MCF 10A (cell line): ENCODE measurements around the gene VWF. TPM values are rescaled to one million over a fixed set of nuclear protein-coding genes. Genes with fewer than 3 reads are reported as not detected.
"Not testable (repeated sequence)": the region's sequence is repeated elsewhere in the genome, so short reads cannot be mapped to it uniquely, and the experiment has no call there.

Experiments used
- BruUV-seq: library from RNA; stranded (reverse); fragments of 400-500 nt; replicated peaks from 2 replicates; lab custom pipeline; 2021; lab: Mats Ljungman, UMichigan
- CTCF ChIA-PET: fragments of 300-600 bp; sonication (Branson Sonifier 250); formaldehyde crosslinking; extraction: SDS; loops from one replicate; lab custom pipeline; 2021; ENCODE audit warnings: antibody characterized with exemption, inconsistent platforms; lab: Yijun Ruan, JAX
- POLR2A ChIA-PET: fragments of 300-600, 350-650 bp; sonication (Branson Sonifier 250); formaldehyde crosslinking; extraction: SDS; loops from one replicate; lab custom pipeline; 2020; ENCODE audit warnings: antibody characterized with exemption, inconsistent platforms; lab: Yijun Ruan, JAX
- DNase-seq: peaks from one replicate; pipeline ENCODE4 v3.0.0-alpha.2; 2018; ENCODE audit not compliant: unreplicated experiment
- H3K27ac Mint-ChIP-seq: one replicate; pipeline ENCODE4 v1.8.0; 2022; ENCODE audit warnings: mild to moderate bottlenecking, low read depth, mixed read lengths; ENCODE audit not compliant: unreplicated experiment
- H3K27me3 Mint-ChIP-seq: one replicate; pipeline ENCODE4 v1.8.0; 2022; ENCODE audit warnings: mixed read lengths; ENCODE audit not compliant: insufficient read depth, unreplicated experiment
- H3K36me3 Mint-ChIP-seq: one replicate; pipeline ENCODE4 v1.8.0; 2022; ENCODE audit warnings: mild to moderate bottlenecking, moderate library complexity, mixed read lengths; ENCODE audit not compliant: insufficient read depth, unreplicated experiment
- H3K4me1 Mint-ChIP-seq: one replicate; pipeline ENCODE4 v1.8.0; 2022; ENCODE audit warnings: mixed read lengths; ENCODE audit not compliant: insufficient read depth, unreplicated experiment
- H3K4me3 Mint-ChIP-seq: one replicate; pipeline ENCODE4 v1.8.0; 2022; ENCODE audit warnings: mild to moderate bottlenecking, moderate library complexity, mixed read lengths; ENCODE audit not compliant: unreplicated experiment
- H3K9me3 Mint-ChIP-seq: one replicate; pipeline ENCODE4 v1.8.0; 2022; ENCODE audit warnings: mixed read lengths; ENCODE audit not compliant: unreplicated experiment
- intact Hi-C: fragments of 100-400 bp; cut with micrococcal nuclease; formaldehyde crosslinking; loops from 2 replicates; pipeline ENCODE4 v1.14.1; 2022
- total RNA-seq: library from RNA; stranded (reverse); gene quantifications from 2 replicates; pipeline ENCODE4 v1.2.3, GENCODE V29; 2022
- TF ChIP-seq, protein P1 (sequence below): fragments of 200-600 bp; IDR thresholded peaks from one replicate; pipeline ENCODE4 v1.8.0; 2022; ENCODE audit warnings: antibody characterized with exemption, mild to moderate bottlenecking; ENCODE audit not compliant: unreplicated experiment

Gene VWF
- total RNA-seq, 1 experiment from 2014 or later: not detected

DNA sequence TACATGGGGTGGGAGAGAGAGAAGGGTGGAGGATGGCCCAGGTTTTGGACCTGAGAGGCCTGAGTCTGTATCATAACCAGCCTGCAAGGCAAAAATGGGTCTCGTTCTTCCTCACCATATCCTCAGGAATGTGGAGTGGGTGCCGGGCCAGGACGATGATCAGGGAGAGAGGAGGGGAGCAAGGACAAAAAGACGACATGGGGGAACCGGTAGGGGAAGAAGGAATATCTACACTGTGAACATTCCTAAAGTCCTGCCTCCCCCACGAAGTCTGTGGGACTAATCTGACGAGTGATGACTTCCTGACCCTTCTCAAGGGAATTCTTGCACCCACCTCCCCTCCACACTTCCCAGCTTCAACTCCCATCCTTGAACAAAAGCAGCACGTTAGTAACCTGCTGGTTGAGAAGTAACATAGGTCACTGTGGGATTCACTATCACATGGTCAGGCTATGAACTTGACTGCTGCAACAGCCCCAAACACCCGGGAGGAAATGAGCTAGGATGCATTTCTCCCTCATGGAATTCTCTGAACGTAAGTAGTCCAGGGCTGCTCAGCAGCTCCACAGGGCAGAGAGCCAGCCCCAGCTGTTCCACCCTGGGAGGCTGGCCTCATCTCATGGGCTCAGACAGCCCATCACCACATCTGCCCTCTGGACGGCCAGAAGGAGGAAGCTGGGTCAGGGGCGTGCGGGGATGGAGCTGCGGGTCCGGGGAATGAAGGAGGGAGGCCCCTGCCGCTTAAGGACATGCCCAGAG, 36.8 kb upstream of the VWF start:
- no peaks in the 10 kb centered on the region for H3K27me3 Mint-ChIP-seq
- BruUV-seq: no TSS peak
- H3K36me3 Mint-ChIP-seq: no peaks in the 10 kb centered on the region
- CTCF ChIA-PET: interaction anchor here (0.5 to 1.6 kb wide), 5 partner anchors 23 to 172 kb away, joined by 3 to 6 read pairs (median 3); no protein-coding TSS in a partner anchor
- POLR2A ChIA-PET: no interaction called here
- no peak overlapping the region for H3K4me3 Mint-ChIP-seq
- no peak for DNase-seq
- TF ChIP-seq, protein P1, sequence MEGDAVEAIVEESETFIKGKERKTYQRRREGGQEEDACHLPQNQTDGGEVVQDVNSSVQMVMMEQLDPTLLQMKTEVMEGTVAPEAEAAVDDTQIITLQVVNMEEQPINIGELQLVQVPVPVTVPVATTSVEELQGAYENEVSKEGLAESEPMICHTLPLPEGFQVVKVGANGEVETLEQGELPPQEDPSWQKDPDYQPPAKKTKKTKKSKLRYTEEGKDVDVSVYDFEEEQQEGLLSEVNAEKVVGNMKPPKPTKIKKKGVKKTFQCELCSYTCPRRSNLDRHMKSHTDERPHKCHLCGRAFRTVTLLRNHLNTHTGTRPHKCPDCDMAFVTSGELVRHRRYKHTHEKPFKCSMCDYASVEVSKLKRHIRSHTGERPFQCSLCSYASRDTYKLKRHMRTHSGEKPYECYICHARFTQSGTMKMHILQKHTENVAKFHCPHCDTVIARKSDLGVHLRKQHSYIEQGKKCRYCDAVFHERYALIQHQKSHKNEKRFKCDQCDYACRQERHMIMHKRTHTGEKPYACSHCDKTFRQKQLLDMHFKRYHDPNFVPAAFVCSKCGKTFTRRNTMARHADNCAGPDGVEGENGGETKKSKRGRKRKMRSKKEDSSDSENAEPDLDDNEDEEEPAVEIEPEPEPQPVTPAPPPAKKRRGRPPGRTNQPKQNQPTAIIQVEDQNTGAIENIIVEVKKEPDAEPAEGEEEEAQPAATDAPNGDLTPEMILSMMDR: no peak
- intact Hi-C loops: no loop called here
- no peaks in the 10 kb centered on the region for H3K9me3 Mint-ChIP-seq
- no peak overlapping the region for H3K27ac Mint-ChIP-seq
- no peaks in the 10 kb centered on the region for H3K4me1 Mint-ChIP-seq

DNA sequence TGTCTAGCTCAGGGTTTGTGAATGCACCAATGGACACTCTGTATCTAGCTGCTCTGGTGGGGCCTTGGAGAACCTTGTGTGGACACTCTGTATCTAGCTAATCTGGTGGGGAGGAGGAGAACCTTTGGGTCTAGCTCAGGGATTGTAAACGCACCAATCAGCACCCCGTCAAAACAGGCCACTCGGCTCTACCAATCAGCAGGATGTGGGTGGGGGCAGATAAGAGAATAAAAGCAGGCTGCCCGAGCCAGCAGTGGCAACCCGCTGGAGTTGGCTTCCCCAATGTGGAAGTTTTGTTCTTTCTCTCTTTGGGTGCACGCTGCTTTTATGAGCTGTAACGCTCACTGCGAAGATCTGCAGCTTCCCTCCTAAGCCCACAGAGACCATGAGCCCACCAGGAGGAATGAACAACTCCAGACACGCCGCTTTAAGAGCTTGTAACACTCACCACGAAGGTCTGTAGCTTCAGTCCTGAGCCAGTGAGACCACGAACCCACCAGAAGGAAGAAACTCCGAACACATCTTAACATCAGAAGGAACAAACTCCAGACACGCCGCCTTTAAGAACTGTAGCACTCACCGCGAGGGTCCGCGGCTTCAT, 35.7 kb upstream of the VWF start:
- ChIA-PET POLR2A (interaction anchor here (0.7 kb wide), 2 partner anchors 58 to 166 kb away, joined by 3 read pairs; no protein-coding TSS in a partner anchor), CTCF (interaction anchor here (1.1 kb wide), 2 partner anchors 35 to 120 kb away, joined by 3 to 6 read pairs; no protein-coding TSS in a partner anchor)
- BruUV-seq, H3K4me1 Mint-ChIP-seq, intact Hi-C loops, H3K4me3 Mint-ChIP-seq, DNase-seq, H3K27ac Mint-ChIP-seq, H3K9me3 Mint-ChIP-seq, H3K36me3 Mint-ChIP-seq, H3K27me3 Mint-ChIP-seq: not testable (repeated sequence)

DNA sequence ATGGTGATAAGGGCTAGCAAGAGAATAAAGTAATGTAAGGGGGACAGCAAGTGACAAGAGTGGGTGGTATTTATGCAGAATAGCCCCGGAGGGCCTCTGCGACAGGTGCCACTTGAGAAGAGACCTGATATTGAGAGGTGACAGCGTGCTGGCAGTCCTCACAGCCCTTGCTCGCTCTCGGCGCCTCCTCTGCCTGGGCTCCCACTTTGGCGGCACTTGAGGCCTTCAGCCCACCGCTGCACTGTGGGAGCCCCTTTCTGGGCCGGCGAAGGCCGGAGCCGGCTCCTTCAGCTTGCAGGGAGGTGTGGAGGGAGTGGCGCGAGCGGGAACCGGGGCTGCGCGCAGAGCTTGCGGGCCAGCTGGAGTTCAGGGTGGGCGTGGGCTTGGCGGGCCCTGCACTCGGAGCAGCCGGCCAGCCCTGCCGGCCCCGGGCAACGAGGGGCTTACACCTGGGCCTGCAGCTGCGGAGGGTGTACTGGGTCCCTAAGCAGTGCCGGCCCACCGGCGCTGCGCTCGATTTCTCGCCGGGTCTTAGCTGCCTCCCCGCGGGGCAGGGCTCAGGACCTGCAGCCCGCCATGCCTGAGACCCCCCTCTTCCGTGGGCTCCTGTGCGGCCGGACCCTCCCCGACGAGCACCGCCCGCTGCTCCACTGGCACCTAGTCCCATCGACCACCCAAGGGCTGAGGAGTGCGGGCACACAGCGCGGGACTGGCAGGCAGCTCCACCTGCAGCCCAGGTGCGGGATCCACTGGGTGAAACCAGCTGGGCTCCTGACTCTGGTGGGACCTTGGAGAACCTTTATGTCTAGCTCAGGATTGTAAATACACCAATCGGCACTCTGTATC, 34.9 kb upstream of the VWF start:
- intact Hi-C loops, H3K4me1 Mint-ChIP-seq, H3K27ac Mint-ChIP-seq, H3K36me3 Mint-ChIP-seq, H3K4me3 Mint-ChIP-seq, DNase-seq, BruUV-seq, H3K9me3 Mint-ChIP-seq: not testable (repeated sequence)
- ChIA-PET CTCF (interaction anchor here (1.1 kb wide), 1 partner anchor 36 kb away, joined by 3 read pairs; no protein-coding TSS in a partner anchor), POLR2A (interaction anchor here (0.7 kb wide), 1 partner anchor 58 kb away, joined by 3 read pairs; no protein-coding TSS in a partner anchor)
- peaks cover 11% of the 10 kb centered on the region for H3K27me3 Mint-ChIP-seq

DNA sequence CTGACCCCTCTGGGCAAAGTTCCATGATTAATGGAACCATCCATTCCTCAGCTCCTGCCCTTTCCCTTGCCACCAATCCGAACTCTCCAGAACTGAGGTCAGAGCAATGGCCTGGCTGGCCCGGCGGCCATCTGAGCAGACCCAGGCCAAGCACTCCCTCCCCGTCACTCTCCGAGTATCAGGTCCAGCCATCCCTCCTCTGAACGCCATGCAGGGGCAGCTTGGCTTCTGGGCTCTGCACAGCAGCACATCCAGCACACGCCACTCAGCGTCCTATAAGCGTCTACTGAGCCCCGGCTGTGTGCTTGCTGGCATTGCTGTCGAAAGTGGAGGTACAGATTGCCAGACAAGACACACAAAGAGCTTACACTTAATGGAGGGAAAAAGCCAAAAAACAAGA, 34.3 kb upstream of the VWF start:
- DNase-seq: no peak
- TF ChIP-seq, protein P1: no peak
- ChIA-PET POLR2A (interaction anchor here (1.1 kb wide), 1 partner anchor 37 kb away, joined by 3 read pairs; no protein-coding TSS in a partner anchor), CTCF (no interaction called here)
- H3K4me1 Mint-ChIP-seq: no peaks in the 10 kb centered on the region
- no peak overlapping the region for H3K4me3 Mint-ChIP-seq
- BruUV-seq: no TSS peak
- H3K27ac Mint-ChIP-seq: no peak overlapping the region
- no peaks in the 10 kb centered on the region for H3K36me3 Mint-ChIP-seq
- peaks cover 11% of the 10 kb centered on the region for H3K27me3 Mint-ChIP-seq
- H3K9me3 Mint-ChIP-seq: no peaks in the 10 kb centered on the region
- intact Hi-C loops: no loop called here
